Uterus (tissue), 4 donors: ENCODE results near the gene SYF2. TPM values are rescaled to one million over a fixed set of nuclear protein-coding genes. Genes with fewer than 3 reads are reported as not detected.
A peak's percentile ranks its signal among the peaks of the same experiment; 100 is the strongest.
"Not testable (repeated sequence)": the region's sequence is repeated elsewhere in the genome, so short reads cannot be mapped to it uniquely, and the experiment has no call there.

ENCODE experiments used
- DNase-seq, 2 donors: peaks; one replicate each; pipeline ENCODE4 v3.0.0-alpha.2; 2019 to 2020
- H3K27ac ChIP-seq, 2 donors: fragments of 200-600 bp; sonication (generic); 1 replicate in 1 of 2; 2 replicates in 1 of 2; pipeline ENCODE4 v1.5.1; 2016 to 2018
- H3K27me3 ChIP-seq, 2 donors: fragments of 200-600 bp; sonication (generic); one replicate each; pipeline ENCODE4 v1.5.1; 2018 to 2019; ENCODE audit warnings: control low read depth in 1 of 2
- H3K36me3 ChIP-seq, 2 donors: fragments of 200-600 bp; sonication (generic); one replicate each; pipeline ENCODE4 v1.5.1; 2019; ENCODE audit warnings: control low read depth in 1 of 2
- H3K4me1 ChIP-seq, 2 donors: fragments of 200-600 bp; sonication (generic); one replicate each; pipeline ENCODE4 v1.5.1; 2018 to 2019; ENCODE audit warnings: control low read depth in 1 of 2
- H3K4me3 ChIP-seq, 2 donors: fragments of 200-600 bp; sonication (generic); 1 replicate in 1 of 2; 2 replicates in 1 of 2; pipeline ENCODE4 v1.5.1; 2018 to 2019; ENCODE audit warnings: mild to moderate bottlenecking in 1 of 2
- H3K9me3 ChIP-seq, 2 donors: fragments of 200-600 bp; sonication (generic); one replicate each; pipeline ENCODE4 v1.5.1; 2019; ENCODE audit warnings: control low read depth in 1 of 2
- CTCF ChIP-seq, 4 experiments: fragments of 200-600 bp in 2 of 4; fragments of 450-650 bp in 2 of 4; sonication (generic) in 2 of 4; IDR thresholded peaks; one replicate each; pipeline ENCODE4 v1.5.1; 2016 to 2019; ENCODE audit warnings: antibody characterized with exemption in 4 of 4, mild to moderate bottlenecking in 2 of 4, moderate library complexity in 1 of 4
- POLR2A ChIP-seq, 2 donors: fragments of 450-650 bp; IDR thresholded peaks; one replicate each; pipeline ENCODE4 v1.6.1; 2016; ENCODE audit warnings: antibody characterized with exemption in 2 of 2, mild to moderate bottlenecking in 1 of 2, moderate library complexity in 1 of 2
- intact Hi-C: fragments of 100-400 bp; cut with DNase I; formaldehyde crosslinking; loops from one replicate; pipeline ENCODE4 v1.15.1; 2023; ENCODE audit warnings: low total_unique reads
- total RNA-seq, 4 donors: library from RNA; depleted of rRNA in 3 of 4; stranded (reverse); fragments of >200 nt in 3 of 4; gene quantifications; one replicate each; pipeline versions ENCODE4 v1.1.0 to v1.2.4, GENCODE V29; 2014 to 2023
- donor health status: DM: yes; HTN: yes; CAD: no.

The SYF2 gene
- total RNA-seq = 10 to 100 TPM; 45.3 to 52.1 (median 47.9) TPM

- peak; percentile 33 to 74 for TF ChIP-seq POLR2A (IDR thresholded peaks at IDR 0.05)
- no peak for TF ChIP-seq CTCF (IDR thresholded peaks at IDR 0.05)
- peak; percentile 93 to 94 for DNase-seq
- intact Hi-C loops = no loop called here
- Histone ChIP-seq H3K4me1 (peaks cover 7 to 9% of the 10 kb centered on the region in 2 donors), H3K36me3 (no peaks in the 10 kb centered on the region), H3K4me3 (peak within 1 kb of the TSS; percentile 80 to 87), H3K27ac (peak within 1 kb of the TSS; percentile 90 to 93), H3K9me3 (no peaks in the 10 kb centered on the region), H3K27me3 (no peaks in the 10 kb centered on the region)
Observed at GRCh38 chr1:25232027-25232865, at the start of gene SYF2. SYF2 (minus strand) TSS chr1:25232502; CDS start chr1:25232467, 35 bp downstream.

- H3K4me1 ChIP-seq, H3K9me3 ChIP-seq, DNase-seq, H3K27me3 ChIP-seq, H3K27ac ChIP-seq, intact Hi-C loops, H3K4me3 ChIP-seq, H3K36me3 ChIP-seq: not testable (repeated sequence)
Observed at GRCh38 chr1:25279693-25280111, 47.4 kb upstream of the SYF2 start.

- H3K4me3 ChIP-seq, H3K27ac ChIP-seq, H3K9me3 ChIP-seq, H3K27me3 ChIP-seq, intact Hi-C loops, H3K4me1 ChIP-seq, DNase-seq, H3K36me3 ChIP-seq: not testable (repeated sequence)
Observed at GRCh38 chr1:25278790-25279189, 46.5 kb upstream of the SYF2 start.

GRCh38 chr1:25278358-25278757, 46.1 kb upstream of the SYF2 start:
- H3K4me3 ChIP-seq, H3K27me3 ChIP-seq, H3K9me3 ChIP-seq, H3K36me3 ChIP-seq, H3K27ac ChIP-seq, H3K4me1 ChIP-seq, intact Hi-C loops, DNase-seq: not testable (repeated sequence)

GRCh38 chr1:25277295-25277694, 45.0 kb upstream of the SYF2 start:
- H3K27ac ChIP-seq, H3K9me3 ChIP-seq, DNase-seq, intact Hi-C loops, H3K4me1 ChIP-seq, H3K27me3 ChIP-seq, H3K36me3 ChIP-seq, H3K4me3 ChIP-seq: not testable (repeated sequence)

- H3K27ac ChIP-seq, H3K4me3 ChIP-seq, intact Hi-C loops, H3K4me1 ChIP-seq, DNase-seq, H3K36me3 ChIP-seq, H3K27me3 ChIP-seq, H3K9me3 ChIP-seq: not testable (repeated sequence)
Observed at GRCh38 chr1:25275648-25276047, 43.3 kb upstream of the SYF2 start.

- intact Hi-C loops, DNase-seq, H3K27ac ChIP-seq, H3K9me3 ChIP-seq, H3K4me1 ChIP-seq, H3K4me3 ChIP-seq, H3K27me3 ChIP-seq, H3K36me3 ChIP-seq: not testable (repeated sequence)
Observed at GRCh38 chr1:25272238-25272637, 39.9 kb upstream of the SYF2 start, which contains the start of gene RHD. RHD (plus strand) TSS chr1:25272509; CDS start chr1:25272548, 39 bp downstream.

- Histone ChIP-seq H3K27ac (peak overlapping the region; percentile 63 to 97), H3K4me3 (peak overlapping the region; percentile 27 to 68)
- H3K4me1 ChIP-seq, H3K27me3 ChIP-seq, intact Hi-C loops, H3K9me3 ChIP-seq, DNase-seq, H3K36me3 ChIP-seq: not testable (repeated sequence)
Observed at GRCh38 chr1:25268143-25268760, 36.0 kb upstream of the SYF2 start.
